GM12865 (cell line): Measurements from ENCODE around the gene ACP4.

Source experiments
- DNase-seq: peaks from one replicate; pipeline ENCODE4 v3.0.0; 2010; ENCODE audit warnings: low read depth
- H3K4me3 ChIP-seq: 2 replicates; pipeline ENCODE4 v1.5.1; 2011; ENCODE audit warnings: mild to moderate bottlenecking, low read depth, low read length, control low read depth
- TF ChIP-seq, protein P1 (sequence below): IDR thresholded peaks from 2 replicates; pipeline ENCODE4 v1.5.1; 2011; ENCODE audit warnings: low read length, control low read depth, low read depth, inconsistent platforms; ENCODE audit not compliant: insufficient read depth; ENCODE audit errors: missing control alignments

ACP4 gene

GRCh38 chr19:50833117-50833801, 43.0 kb downstream of the ACP4 start, which contains the start of gene KLK15:
Gene KLK15 (minus strand): TSS chr19:50833574. CDS start chr19:50831492, 2,082 bp downstream.
- TF ChIP-seq, protein P1, sequence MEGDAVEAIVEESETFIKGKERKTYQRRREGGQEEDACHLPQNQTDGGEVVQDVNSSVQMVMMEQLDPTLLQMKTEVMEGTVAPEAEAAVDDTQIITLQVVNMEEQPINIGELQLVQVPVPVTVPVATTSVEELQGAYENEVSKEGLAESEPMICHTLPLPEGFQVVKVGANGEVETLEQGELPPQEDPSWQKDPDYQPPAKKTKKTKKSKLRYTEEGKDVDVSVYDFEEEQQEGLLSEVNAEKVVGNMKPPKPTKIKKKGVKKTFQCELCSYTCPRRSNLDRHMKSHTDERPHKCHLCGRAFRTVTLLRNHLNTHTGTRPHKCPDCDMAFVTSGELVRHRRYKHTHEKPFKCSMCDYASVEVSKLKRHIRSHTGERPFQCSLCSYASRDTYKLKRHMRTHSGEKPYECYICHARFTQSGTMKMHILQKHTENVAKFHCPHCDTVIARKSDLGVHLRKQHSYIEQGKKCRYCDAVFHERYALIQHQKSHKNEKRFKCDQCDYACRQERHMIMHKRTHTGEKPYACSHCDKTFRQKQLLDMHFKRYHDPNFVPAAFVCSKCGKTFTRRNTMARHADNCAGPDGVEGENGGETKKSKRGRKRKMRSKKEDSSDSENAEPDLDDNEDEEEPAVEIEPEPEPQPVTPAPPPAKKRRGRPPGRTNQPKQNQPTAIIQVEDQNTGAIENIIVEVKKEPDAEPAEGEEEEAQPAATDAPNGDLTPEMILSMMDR, result no peak
- DNase-seq, result no peak
- H3K4me3 ChIP-seq, result no peak within 1 kb of the TSS

GRCh38 chr19:50833802-50834167, 43.6 kb downstream of the ACP4 start:
- TF ChIP-seq, protein P1, result no peak
- H3K4me3 ChIP-seq, result no peak overlapping the region
- no peak for DNase-seq

- no peak for DNase-seq
- TF ChIP-seq, protein P1, result no peak
- peak overlapping the region; percentile 71 for H3K4me3 ChIP-seq
Observed at GRCh38 chr19:50835103-50835784, 45.0 kb downstream of the ACP4 start.

- DNase-seq, result peak; percentile 82
- peak overlapping the region; percentile 71 for H3K4me3 ChIP-seq
- TF ChIP-seq, protein P1, result no peak
Observed at GRCh38 chr19:50835785-50836542, 45.7 kb downstream of the ACP4 start.

DNA sequence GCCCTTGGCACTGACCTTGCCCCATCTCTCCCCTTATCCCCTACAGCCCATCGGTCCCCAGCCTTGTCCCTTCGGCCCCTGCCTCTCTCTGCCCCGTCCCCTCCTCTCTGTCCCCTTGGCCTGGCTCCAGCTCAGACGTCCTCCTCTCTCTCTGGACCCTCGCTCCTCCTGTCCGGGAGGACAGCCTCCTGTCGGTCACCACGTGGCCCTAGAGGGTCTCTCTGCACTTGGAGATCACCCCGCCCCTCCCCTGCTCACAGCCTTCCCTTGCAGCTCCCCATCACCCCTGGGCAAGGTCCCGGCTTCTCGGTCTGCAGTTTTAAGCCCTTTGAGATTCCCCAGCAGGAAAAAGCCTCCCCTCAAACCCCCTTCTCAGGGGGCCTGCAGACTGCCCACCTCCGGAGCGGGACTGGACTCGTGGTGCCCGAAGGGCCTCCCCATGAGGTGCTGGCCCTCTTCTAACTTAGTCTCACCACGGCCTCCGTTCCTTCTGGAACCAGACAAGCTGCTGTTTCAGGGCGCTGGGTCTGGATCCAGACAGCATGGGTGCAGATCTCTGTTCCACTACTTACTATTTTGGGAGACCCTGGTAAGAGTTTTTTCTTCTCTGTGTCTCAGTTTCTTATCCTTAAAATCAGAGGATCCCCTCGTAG, 46.5 kb downstream of the ACP4 start:
- no peak for DNase-seq
- H3K4me3 ChIP-seq, result no peak overlapping the region; the same call in 1 of the 2 replicates
- TF ChIP-seq, protein P1, result no peak

GRCh38 chr19:50837300-50837699, 47.1 kb downstream of the ACP4 start:
- no peak overlapping the region for H3K4me3 ChIP-seq
- TF ChIP-seq, protein P1, result no peak
- no peak for DNase-seq
